ENCODE data around the gene GSN.

GRCh38 chr9:121308765-121309164, 40.8 kb downstream of the GSN start:
- TF ChIP-seq CTCF (IDR thresholded peaks at IDR 0.05) (no peak), POLR2A (IDR thresholded peaks at IDR 0.05) (no peak), POLR2AphosphoS5 (IDR thresholded peaks at IDR 0.05) (no peak)

Measured in breast epithelium (tissue), 3 donors.